Endothelial cell of umbilical vein (primary cell): ENCODE measurements around the gene SFMBT2. TPM values are rescaled to one million over a fixed set of nuclear protein-coding genes. Genes with fewer than 3 reads are reported as not detected.

Experiments used
- BruUV-seq: library from RNA; stranded (reverse); fragments of 400-500 nt; replicated peaks from 2 replicates; lab custom pipeline; 2021; lab: Mats Ljungman, UMichigan
- CTCF ChIA-PET: fragments of 300-600, 350-600 bp; sonication (Branson Sonifier 250); formaldehyde crosslinking; loops from one replicate; lab custom pipeline; 2021; ENCODE audit warnings: antibody characterized with exemption, inconsistent platforms; lab: Charles Lee
- POLR2A ChIA-PET: fragments of 300-600, 350-600 bp; sonication (Branson Sonifier 250); formaldehyde crosslinking; loops from one replicate; lab custom pipeline; 2021; ENCODE audit warnings: antibody characterized with exemption, inconsistent platforms; lab: Charles Lee
- DNase-seq: peaks from one replicate; pipeline ENCODE4 v3.0.0-alpha.2; 2011; ENCODE audit warnings: low read depth, low spot score
- FAIRE-seq: peaks from 2 replicates; lab custom pipeline; 2011; peaks lifted over from hg19 to GRCh38; lab: Jason Lieb, UNC
- H2AFZ ChIP-seq: 2 replicates; pipeline ENCODE4 v1.6.0; 2012; ENCODE audit warnings: low read depth, low read length, control low read depth, inconsistent platforms
- H3K27ac ChIP-seq: 2 replicates; pipeline ENCODE4 v1.5.1; 2011; ENCODE audit warnings: low read depth, mild to moderate bottlenecking, control low read depth, low read length, moderate library complexity; ENCODE audit not compliant: insufficient read depth
- H3K27me3 ChIP-seq, 2 experiments: 2 replicates each; pipeline versions ENCODE4 v1.6.0 to v1.6.1; 2011; ENCODE audit warnings: low read length in 2 of 2, mixed read lengths in 1 of 2; ENCODE audit not compliant: control insufficient read depth in 2 of 2, insufficient read depth in 2 of 2
- H3K36me3 ChIP-seq, 2 experiments: 2 replicates in 1 of 2; 3 replicates in 1 of 2; pipeline ENCODE4 v1.5.1; 2011; ENCODE audit warnings: low read length in 2 of 2, mild to moderate bottlenecking in 1 of 2, moderate library complexity in 1 of 2; ENCODE audit not compliant: control insufficient read depth in 2 of 2, insufficient read depth in 2 of 2; ENCODE audit errors: extremely low read depth in 1 of 2
- H3K4me1 ChIP-seq: 3 replicates; pipeline ENCODE4 v1.5.1; 2011; ENCODE audit warnings: mild to moderate bottlenecking, low read length; ENCODE audit not compliant: control insufficient read depth, insufficient read depth; ENCODE audit errors: extremely low read depth
- H3K4me2 ChIP-seq: 2 replicates; pipeline ENCODE4 v1.6.1; 2011; ENCODE audit warnings: low read length, control low read depth, mixed read lengths; ENCODE audit not compliant: insufficient read depth
- H3K4me3 ChIP-seq, 3 experiments: fragments of 200-600 bp in 1 of 3; sonication (generic), shearing (Covaris generic) in 1 of 3; replicated peaks in 1 of 3; 2 replicates each; pipeline ENCODE4 v1.5.1; 2011 to 2016; ENCODE audit warnings: control low read depth in 3 of 3, low read length in 3 of 3, mild to moderate bottlenecking in 2 of 3, inconsistent platforms in 1 of 3, low read depth in 1 of 3, moderate library complexity in 1 of 3; ENCODE audit not compliant: insufficient read depth in 1 of 3
- H3K79me2 ChIP-seq: 2 replicates; pipeline ENCODE4 v1.6.0; 2012; ENCODE audit warnings: low read length, inconsistent platforms; ENCODE audit not compliant: control insufficient read depth, insufficient read depth
- H3K9ac ChIP-seq: replicated peaks from 2 replicates; pipeline ENCODE3; 2011; ENCODE audit warnings: low read length, control low read depth; ENCODE audit not compliant: insufficient read depth; ENCODE audit errors: extremely low read depth
- H3K9me1 ChIP-seq: replicated peaks from 3 replicates; pipeline ENCODE4 v1.6.0; 2011; ENCODE audit warnings: mild to moderate bottlenecking, low read length; ENCODE audit not compliant: control insufficient read depth, insufficient read depth; ENCODE audit errors: extremely low read depth
- H3K9me3 ChIP-seq: replicated peaks from 2 replicates; pipeline ENCODE4 v1.5.1; 2012; ENCODE audit warnings: low read length, inconsistent platforms; ENCODE audit not compliant: control insufficient read depth, insufficient read depth
- H4K20me1 ChIP-seq: replicated peaks from 2 replicates; pipeline ENCODE3; 2011; ENCODE audit warnings: mild to moderate bottlenecking, low read length; ENCODE audit not compliant: control insufficient read depth, insufficient read depth; ENCODE audit errors: extremely low read depth
- EZH2 ChIP-seq: IDR thresholded peaks from 2 replicates; pipeline ENCODE4 v1.6.1; 2012; ENCODE audit warnings: borderline replicate concordance, low read depth, mild to moderate bottlenecking, moderate library complexity, low read length, inconsistent platforms; ENCODE audit not compliant: severe bottlenecking
- FOS ChIP-seq: IDR thresholded peaks from 2 replicates; pipeline ENCODE4 v1.6.1; 2011; ENCODE audit warnings: mild to moderate bottlenecking, low read length, moderate library complexity, borderline replicate concordance; ENCODE audit not compliant: insufficient read depth
- MYC ChIP-seq: IDR thresholded peaks from one replicate; pipeline ENCODE4 v1.6.1; 2011; ENCODE audit warnings: mild to moderate bottlenecking, low read depth, low read length
- POLR2A ChIP-seq: IDR thresholded peaks from 2 replicates; pipeline ENCODE4 v1.6.1; 2012; ENCODE audit warnings: low read depth, mild to moderate bottlenecking, control low read depth, low read length
- dilution Hi-C: fragments of 300-500 bp; cut with MboI; formaldehyde crosslinking; loops from one replicate; pipeline ENCODE4 v1.15.0; 2019; ENCODE audit warnings: low sequenced_read_pairs; ENCODE audit not compliant: extremely low pct_ligation_motif_present
- intact Hi-C: fragments of 100-400 bp; cut with micrococcal nuclease; formaldehyde crosslinking; loops from one replicate; pipeline ENCODE4 v1.10.0; 2022
- polyA plus RNA-seq, 4 experiments: library from polyadenylated mRNA; depleted of rRNA in 3 of 4; stranded (reverse) in 3 of 4; unstranded in 1 of 4; fragments of >200 nt; gene quantifications; 2 replicates each; pipeline versions ENCODE4 v1.2.1 to v1.2.3, GENCODE V29; 2011 to 2012; ENCODE audit warnings: missing spikeins in 1 of 4
- total RNA-seq: library from RNA; stranded (reverse); gene quantifications from 2 replicates; pipeline ENCODE4 v1.2.3, GENCODE V29; 2021
- TF ChIP-seq, protein P1 (sequence below), 2 donors: IDR thresholded peaks; 1 replicate in 1 of 2; 2 replicates in 1 of 2; pipeline ENCODE4 v1.5.1; 2011; ENCODE audit warnings: low read length in 2 of 2, mild to moderate bottlenecking in 2 of 2, moderate library complexity in 2 of 2, control low read depth in 1 of 2, inconsistent platforms in 1 of 2, low read depth in 1 of 2; ENCODE audit not compliant: insufficient read depth in 1 of 2; ENCODE audit errors: extremely low read depth in 1 of 2
- TF ChIP-seq, protein P2 (sequence below): IDR thresholded peaks from 2 replicates; pipeline ENCODE4 v1.6.1; 2011; ENCODE audit not compliant: insufficient read depth, insufficient read length

The SFMBT2 gene
- total and polyA plus RNA-seq, 2 donors (not counting 3 experiments of a cell fraction or from before 2014, with no cell fraction given), result 0.14 to 0.64 TPM

DNA sequence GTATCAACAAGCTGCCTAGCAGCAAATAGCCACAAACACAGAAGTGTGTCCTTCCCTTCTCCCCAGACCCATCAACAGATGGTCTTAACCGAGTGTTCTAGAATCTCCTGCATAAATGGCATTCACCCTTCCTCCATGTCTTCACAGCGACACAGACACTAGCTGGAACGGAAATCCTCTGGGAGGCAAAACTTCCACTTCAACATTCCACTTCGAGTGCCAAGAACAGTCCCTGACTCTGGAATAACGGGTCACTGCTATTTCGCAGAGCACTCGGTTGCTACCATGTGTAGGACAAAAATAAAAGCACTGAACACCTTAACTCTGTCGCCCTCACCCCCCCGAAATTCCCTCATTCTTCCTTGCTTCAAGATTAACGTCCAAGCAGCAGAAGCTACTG lies 65.1 kb downstream of the SFMBT2 start:
- ChIA-PET CTCF (no interaction called here), POLR2A (no interaction called here)
- DNase-seq, result no peak

DNA sequence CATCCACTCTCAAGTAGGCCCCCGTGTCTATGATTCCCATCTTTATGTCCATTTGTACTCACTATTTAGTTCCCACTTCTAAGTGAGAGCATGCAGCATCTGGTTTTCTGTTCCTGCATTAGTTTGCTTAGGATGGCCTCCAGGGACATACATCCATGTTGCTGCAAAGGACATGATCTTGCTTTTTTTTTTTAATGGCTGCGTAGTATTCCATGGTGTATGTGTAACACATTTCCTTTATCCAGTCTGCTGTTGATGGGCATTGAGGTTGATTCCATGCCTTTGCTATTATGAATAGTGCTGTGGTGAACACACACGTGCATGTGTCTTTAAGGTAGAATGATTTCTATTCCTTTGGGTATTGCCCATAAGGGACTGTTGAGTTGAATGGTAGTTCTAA lies 67.8 kb downstream of the SFMBT2 start:
- TF ChIP-seq MYC, result no peak
- Histone ChIP-seq H3K79me2 (no peaks in the 10 kb centered on the region), H3K9me1 (no peaks in the 10 kb centered on the region), H3K9ac (no peak overlapping the region), H3K4me2 (no peak overlapping the region), H3K27ac (no peak overlapping the region), H2AFZ (no peak overlapping the region), H3K36me3 (no peaks in the 10 kb centered on the region), H3K4me3 (no peak overlapping the region), H3K9me3 (no peaks in the 10 kb centered on the region), H3K4me1 (no peaks in the 10 kb centered on the region), H4K20me1 (no peaks in the 10 kb centered on the region), H3K27me3 (no peaks in the 10 kb centered on the region)
- ChIA-PET CTCF (no interaction called here), POLR2A (no interaction called here)
- BruUV-seq, result no TSS peak
- dilution Hi-C loops, result no loop called here
- no peak for FAIRE-seq
- intact Hi-C loops, result no loop called here
- DNase-seq, result no peak

More for the DNA sequence above, 65.1 kb downstream of the SFMBT2 start:
- intact Hi-C loops (no loop called here), dilution Hi-C loops (no loop called here)
- Histone ChIP-seq H3K27ac (no peak overlapping the region), H3K79me2 (no peaks in the 10 kb centered on the region), H3K9me3 (no peaks in the 10 kb centered on the region), H3K4me1 (no peaks in the 10 kb centered on the region), H3K4me2 (no peak overlapping the region), H3K9ac (no peak overlapping the region), H4K20me1 (no peaks in the 10 kb centered on the region), H3K27me3 (no peaks in the 10 kb centered on the region), H3K9me1 (no peaks in the 10 kb centered on the region), H3K4me3 (no peak overlapping the region), H2AFZ (no peak overlapping the region), H3K36me3 (no peaks in the 10 kb centered on the region)
- no TSS peak for BruUV-seq
- no peak for FAIRE-seq
- TF ChIP-seq POLR2A, result no peak
- TF ChIP-seq, protein P1, sequence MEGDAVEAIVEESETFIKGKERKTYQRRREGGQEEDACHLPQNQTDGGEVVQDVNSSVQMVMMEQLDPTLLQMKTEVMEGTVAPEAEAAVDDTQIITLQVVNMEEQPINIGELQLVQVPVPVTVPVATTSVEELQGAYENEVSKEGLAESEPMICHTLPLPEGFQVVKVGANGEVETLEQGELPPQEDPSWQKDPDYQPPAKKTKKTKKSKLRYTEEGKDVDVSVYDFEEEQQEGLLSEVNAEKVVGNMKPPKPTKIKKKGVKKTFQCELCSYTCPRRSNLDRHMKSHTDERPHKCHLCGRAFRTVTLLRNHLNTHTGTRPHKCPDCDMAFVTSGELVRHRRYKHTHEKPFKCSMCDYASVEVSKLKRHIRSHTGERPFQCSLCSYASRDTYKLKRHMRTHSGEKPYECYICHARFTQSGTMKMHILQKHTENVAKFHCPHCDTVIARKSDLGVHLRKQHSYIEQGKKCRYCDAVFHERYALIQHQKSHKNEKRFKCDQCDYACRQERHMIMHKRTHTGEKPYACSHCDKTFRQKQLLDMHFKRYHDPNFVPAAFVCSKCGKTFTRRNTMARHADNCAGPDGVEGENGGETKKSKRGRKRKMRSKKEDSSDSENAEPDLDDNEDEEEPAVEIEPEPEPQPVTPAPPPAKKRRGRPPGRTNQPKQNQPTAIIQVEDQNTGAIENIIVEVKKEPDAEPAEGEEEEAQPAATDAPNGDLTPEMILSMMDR (IDR thresholded peaks at IDR 0.05; ENCODE audit: extremely low read depth in 1 of 2, insufficient read depth in 1 of 2, low read depth in 1 of 2, low read length in 2 of 2), result no peak
- TF ChIP-seq, protein P2, sequence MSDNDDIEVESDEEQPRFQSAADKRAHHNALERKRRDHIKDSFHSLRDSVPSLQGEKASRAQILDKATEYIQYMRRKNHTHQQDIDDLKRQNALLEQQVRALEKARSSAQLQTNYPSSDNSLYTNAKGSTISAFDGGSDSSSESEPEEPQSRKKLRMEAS, result no peak
- no peak for TF ChIP-seq FOS
- no peak for TF ChIP-seq EZH2
